Midbrain (tissue), 1 donor: ENCODE data around the gene EN2.
A peak's percentile ranks its signal among the peaks of the same experiment; 100 is the strongest.

Source experiments
- DNase-seq: peaks from one replicate; lab custom pipeline; 2025; lab: John Stamatoyannopoulos, UW

Gene EN2

GRCh38 chr7:155450970-155451801, 6.7 kb upstream of the EN2 start:
- no peak for DNase-seq

- DNase-seq = no peak
These were observed 6.1 kb upstream of the EN2 start for GRCh38 chr7:155451840-155452239.

GRCh38 chr7:155452505-155453295, 5.2 kb upstream of the EN2 start:
- DNase-seq = no peak

- no peak for DNase-seq
These were observed 4.4 kb upstream of the EN2 start for GRCh38 chr7:155453296-155454182.

GRCh38 chr7:155454183-155455112, 3.5 kb upstream of the EN2 start:
- DNase-seq = no peak

- no peak for DNase-seq
These were observed 2.7 kb upstream of the EN2 start for GRCh38 chr7:155455132-155455693.

- no peak for DNase-seq
These were observed 1.9 kb upstream of the EN2 start for GRCh38 chr7:155455776-155456737.

GRCh38 chr7:155456738-155457543, 988 bp upstream of the EN2 start:
- peak; percentile 88 for DNase-seq

- DNase-seq = no peak
These were observed 302 bp upstream of the EN2 start for GRCh38 chr7:155457544-155458110.

GRCh38 chr7:155458878-155459699, 1.2 kb downstream of the EN2 start:
- no peak for DNase-seq

- no peak for DNase-seq
These were observed 2.0 kb downstream of the EN2 start for GRCh38 chr7:155459700-155460461.

GRCh38 chr7:155460926-155461613, 3.1 kb downstream of the EN2 start:
- DNase-seq = no peak

- DNase-seq = no peak
These were observed 3.7 kb downstream of the EN2 start for GRCh38 chr7:155461631-155462030.

GRCh38 chr7:155462163-155462735, 4.3 kb downstream of the EN2 start:
- no peak for DNase-seq

- DNase-seq = no peak
These were observed 5.3 kb downstream of the EN2 start for GRCh38 chr7:155463114-155463811.
